Stimulated activated CD4-positive, alpha-beta T cell treated with anti-CD3 and anti-CD28 coated beads, Interleukin-15, amount 100 ng/mL, for 1 hour (primary cell): ENCODE data around the gene IFNGR2.

Experiments used
- DNase-seq, 2 donors: peaks; one replicate each; pipeline ENCODE4 v3.0.0-alpha.2; 2020; ENCODE audit warnings: low read depth in 1 of 2, low spot score in 1 of 2

The IFNGR2 gene

DNA sequence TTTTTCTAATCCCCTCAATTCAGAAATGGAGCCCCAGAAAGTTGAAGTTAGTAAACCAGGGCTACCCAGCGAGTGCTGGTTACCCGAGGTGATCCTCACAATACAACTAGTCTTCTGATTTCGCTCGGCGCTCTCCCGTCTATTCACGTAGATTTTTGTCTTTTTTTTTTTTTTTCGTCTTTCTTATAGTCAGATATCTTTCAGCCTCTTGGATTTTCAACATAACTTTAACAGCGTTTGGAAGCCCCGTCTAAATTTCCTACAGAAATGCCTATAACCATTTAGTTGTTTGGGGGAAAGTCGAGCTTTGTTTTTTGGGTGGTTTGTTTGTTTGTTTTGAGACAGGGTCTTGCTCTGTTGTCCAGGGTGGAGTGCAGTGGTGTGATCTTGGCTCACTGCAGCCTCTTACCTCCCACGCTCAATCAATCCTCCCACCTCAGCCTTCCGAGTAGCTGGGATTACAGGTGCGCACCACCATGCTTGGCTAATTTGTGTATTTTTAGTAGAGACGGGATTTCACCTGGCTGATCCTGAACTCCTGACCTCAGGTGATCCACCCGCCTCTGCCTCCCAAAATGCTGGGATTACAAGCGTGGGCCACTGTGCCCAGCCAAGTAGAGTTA lies 77.4 kb downstream of the IFNGR2 start:
- DNase-seq: no peak

DNA sequence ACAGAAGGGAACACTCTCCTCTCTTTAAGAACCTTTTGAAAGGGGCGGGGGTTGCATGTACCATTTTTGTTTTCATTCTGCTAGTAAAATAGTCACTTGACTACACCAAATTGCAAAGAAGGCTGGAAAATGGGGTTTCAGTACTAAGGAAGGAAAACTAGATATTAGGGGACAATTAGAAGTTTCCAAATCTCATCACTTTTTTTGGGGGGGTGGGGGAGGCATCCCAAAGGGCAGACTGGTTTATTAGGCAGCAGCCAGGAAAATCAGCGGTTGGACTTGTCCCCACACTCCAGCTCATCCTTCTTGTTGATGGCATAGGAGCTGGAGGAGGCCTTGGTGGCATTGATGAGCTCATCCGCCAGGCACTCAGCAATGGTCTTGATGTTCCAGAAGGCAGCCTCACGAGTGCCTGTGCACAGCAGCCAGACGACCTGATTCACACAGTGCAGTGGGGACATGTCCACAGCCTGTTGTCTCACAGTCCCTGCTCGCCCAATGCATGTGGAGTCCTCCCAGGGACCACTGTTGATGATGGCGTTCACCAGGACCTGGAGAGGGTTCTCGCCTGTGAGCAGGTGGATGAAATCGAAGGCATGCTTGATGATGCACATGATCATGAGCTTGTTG lies 78.2 kb downstream of the IFNGR2 start:
- no peak for DNase-seq
